ENCODE data around the gene PTGER2. TPM values are rescaled to one million over a fixed set of nuclear protein-coding genes. Genes with fewer than 3 reads are reported as not detected.

Gene PTGER2
- total RNA-seq, 1 experiment from 2014 or later: 0.57 TPM

- ChIA-PET POLR2A (no interaction called here), RAD21 (ENCODE audit: low non-redundant PET in 1 of 2, low total read pairs in 2 of 2, uncharacterized antibody in 2 of 2, unreplicated experiment in 2 of 2) (no interaction called here), CTCF (no interaction called here)
- H3K9me2 ChIP-seq (ENCODE audit: insufficient read depth): no peaks in the 10 kb centered on the region
- no peaks in the 10 kb centered on the region for H3K9me3 ChIP-seq (ENCODE audit: control insufficient read depth in 1 of 2, insufficient read depth in 1 of 2, low read depth in 1 of 2, low read length in 2 of 2)
- no peak overlapping the region for H3K9ac ChIP-seq (ENCODE audit: low read length)
- no peak for ATAC-seq
- no peaks in the 10 kb centered on the region for H4K20me1 ChIP-seq (ENCODE audit: insufficient read depth)
- no peak for TF ChIP-seq ZFX (IDR thresholded peaks at IDR 0.05)
- TF ChIP-seq, protein P1, sequence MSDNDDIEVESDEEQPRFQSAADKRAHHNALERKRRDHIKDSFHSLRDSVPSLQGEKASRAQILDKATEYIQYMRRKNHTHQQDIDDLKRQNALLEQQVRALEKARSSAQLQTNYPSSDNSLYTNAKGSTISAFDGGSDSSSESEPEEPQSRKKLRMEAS (IDR thresholded peaks at IDR 0.05): no peak
- no peak for TF ChIP-seq EZH2 (IDR thresholded peaks at IDR 0.05)
- TF ChIP-seq SP1 (IDR thresholded peaks at IDR 0.05; ENCODE audit: low read depth): no peak
- TF ChIP-seq CTCF (IDR thresholded peaks at IDR 0.05 in 2 of 3, conservative IDR thresholded peaks at IDR 0.05 in 1 of 3; ENCODE audit: borderline replicate concordance in 1 of 3, insufficient read depth in 1 of 3, low read depth in 2 of 3, low read length in 2 of 3): no peak
- TF ChIP-seq, protein P2, sequence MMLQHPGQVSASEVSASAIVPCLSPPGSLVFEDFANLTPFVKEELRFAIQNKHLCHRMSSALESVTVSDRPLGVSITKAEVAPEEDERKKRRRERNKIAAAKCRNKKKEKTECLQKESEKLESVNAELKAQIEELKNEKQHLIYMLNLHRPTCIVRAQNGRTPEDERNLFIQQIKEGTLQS (IDR thresholded peaks at IDR 0.05): no peak
- no peak for TF ChIP-seq YY1 (IDR thresholded peaks at IDR 0.05; ENCODE audit: extremely low read depth, insufficient replicate concordance, low read depth, low read length)
- TF ChIP-seq TCF7L2 (IDR thresholded peaks at IDR 0.05; ENCODE audit: borderline replicate concordance, extremely low read depth, insufficient read depth, insufficient read length): no peak
- no peak for TF ChIP-seq ELF1 (IDR thresholded peaks at IDR 0.05; ENCODE audit: borderline replicate concordance, low read depth)
- TF ChIP-seq RAD21 (IDR thresholded peaks at IDR 0.05; ENCODE audit: low read depth): no peak
- no peak for TF ChIP-seq FOSL1 (IDR thresholded peaks at IDR 0.05; ENCODE audit: low read depth)
- no peak for TF ChIP-seq CBX3 (IDR thresholded peaks at IDR 0.05; ENCODE audit: low read depth)
- no peak for TF ChIP-seq POLR2AphosphoS5 (IDR thresholded peaks at IDR 0.05; ENCODE audit: low read depth, low read length)
- TF ChIP-seq ZNF274 (IDR thresholded peaks at IDR 0.05; ENCODE audit: low read depth, low read length): no peak
- no peak for TF ChIP-seq SRF (IDR thresholded peaks at IDR 0.05; ENCODE audit: low read depth)
- TF ChIP-seq JUND (IDR thresholded peaks at IDR 0.05): no peak
- H3K27me3 ChIP-seq (ENCODE audit: insufficient read depth, low read length): no peaks in the 10 kb centered on the region
- no peak overlapping the region for H3K4me3 ChIP-seq (replicated peaks in 1 of 2; ENCODE audit: low read depth in 1 of 2, low read length in 2 of 2)
- H3K36me3 ChIP-seq (ENCODE audit: control insufficient read depth in 1 of 2, insufficient read depth in 2 of 2, low read length in 2 of 2): no peaks in the 10 kb centered on the region
- DNase-seq (ENCODE audit: low read depth, low spot score): no peak
- BruUV-seq (replicated peaks): no TSS peak
- no peak overlapping the region for H2AFZ ChIP-seq (ENCODE audit: low read depth, low read length, poor library complexity, severe bottlenecking)
- H3K27ac ChIP-seq (ENCODE audit: low read depth, low read length): no peak overlapping the region
- H3K4me1 ChIP-seq (ENCODE audit: control insufficient read depth in 1 of 2, insufficient read depth in 2 of 2, low read length in 2 of 2): peaks cover 7 to 13% of the 10 kb centered on the region in 2 experiments
- no peak overlapping the region for H3K4me2 ChIP-seq (ENCODE audit: low read length)
- intact Hi-C loops (cut with micrococcal nuclease): no loop called here
- no peaks in the 10 kb centered on the region for H3K79me2 ChIP-seq (ENCODE audit: insufficient read depth, low read length)
Observed at GRCh38 chr14:52339262-52339661, 25.1 kb downstream of the PTGER2 start.
